Sigmoid colon (tissue), 4 donors: ENCODE data around the gene GPR15LG.

Source experiments
- EP300 ChIP-seq, 4 donors: sonication (generic); formaldehyde crosslinking; IDR thresholded peaks; one replicate each; pipeline ENCODE4 v1.6.1; 2017; ENCODE audit warnings: antibody characterized with exemption in 4 of 4
- POLR2A ChIP-seq, 2 donors: fragments of 450-650 bp; IDR thresholded peaks; one replicate each; pipeline ENCODE4 v1.6.1; 2016; ENCODE audit warnings: antibody characterized with exemption in 2 of 2, mild to moderate bottlenecking in 2 of 2, moderate library complexity in 2 of 2
- TF ChIP-seq, protein P1 (sequence below), 4 experiments: fragments of 450-650 bp in 3 of 4; fragments of 200-600 bp in 1 of 4; IDR thresholded peaks; one replicate each; pipeline ENCODE4 v1.5.1; 2016 to 2019; ENCODE audit warnings: antibody characterized with exemption in 4 of 4, mild to moderate bottlenecking in 3 of 4, moderate library complexity in 2 of 4

- TF ChIP-seq, protein P1, sequence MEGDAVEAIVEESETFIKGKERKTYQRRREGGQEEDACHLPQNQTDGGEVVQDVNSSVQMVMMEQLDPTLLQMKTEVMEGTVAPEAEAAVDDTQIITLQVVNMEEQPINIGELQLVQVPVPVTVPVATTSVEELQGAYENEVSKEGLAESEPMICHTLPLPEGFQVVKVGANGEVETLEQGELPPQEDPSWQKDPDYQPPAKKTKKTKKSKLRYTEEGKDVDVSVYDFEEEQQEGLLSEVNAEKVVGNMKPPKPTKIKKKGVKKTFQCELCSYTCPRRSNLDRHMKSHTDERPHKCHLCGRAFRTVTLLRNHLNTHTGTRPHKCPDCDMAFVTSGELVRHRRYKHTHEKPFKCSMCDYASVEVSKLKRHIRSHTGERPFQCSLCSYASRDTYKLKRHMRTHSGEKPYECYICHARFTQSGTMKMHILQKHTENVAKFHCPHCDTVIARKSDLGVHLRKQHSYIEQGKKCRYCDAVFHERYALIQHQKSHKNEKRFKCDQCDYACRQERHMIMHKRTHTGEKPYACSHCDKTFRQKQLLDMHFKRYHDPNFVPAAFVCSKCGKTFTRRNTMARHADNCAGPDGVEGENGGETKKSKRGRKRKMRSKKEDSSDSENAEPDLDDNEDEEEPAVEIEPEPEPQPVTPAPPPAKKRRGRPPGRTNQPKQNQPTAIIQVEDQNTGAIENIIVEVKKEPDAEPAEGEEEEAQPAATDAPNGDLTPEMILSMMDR (IDR thresholded peaks at IDR 0.05): no peak
- TF ChIP-seq POLR2A (IDR thresholded peaks at IDR 0.05) (no peak), EP300 (IDR thresholded peaks at IDR 0.05) (no peak)
Observed at GRCh38 chr10:84200537-84201243, 27.1 kb downstream of the GPR15LG start.
